Central memory CD4-positive, alpha-beta T cell (primary cell): ENCODE measurements around the gene TRDN.

ENCODE experiments used
- DNase-seq: peaks from one replicate; pipeline ENCODE4 v3.0.0; 2022
- total RNA-seq, 3 experiments: gene quantifications; one replicate each; lab custom pipeline; 2026; lab: John Stamatoyannopoulos, UW

Gene TRDN, protein sequence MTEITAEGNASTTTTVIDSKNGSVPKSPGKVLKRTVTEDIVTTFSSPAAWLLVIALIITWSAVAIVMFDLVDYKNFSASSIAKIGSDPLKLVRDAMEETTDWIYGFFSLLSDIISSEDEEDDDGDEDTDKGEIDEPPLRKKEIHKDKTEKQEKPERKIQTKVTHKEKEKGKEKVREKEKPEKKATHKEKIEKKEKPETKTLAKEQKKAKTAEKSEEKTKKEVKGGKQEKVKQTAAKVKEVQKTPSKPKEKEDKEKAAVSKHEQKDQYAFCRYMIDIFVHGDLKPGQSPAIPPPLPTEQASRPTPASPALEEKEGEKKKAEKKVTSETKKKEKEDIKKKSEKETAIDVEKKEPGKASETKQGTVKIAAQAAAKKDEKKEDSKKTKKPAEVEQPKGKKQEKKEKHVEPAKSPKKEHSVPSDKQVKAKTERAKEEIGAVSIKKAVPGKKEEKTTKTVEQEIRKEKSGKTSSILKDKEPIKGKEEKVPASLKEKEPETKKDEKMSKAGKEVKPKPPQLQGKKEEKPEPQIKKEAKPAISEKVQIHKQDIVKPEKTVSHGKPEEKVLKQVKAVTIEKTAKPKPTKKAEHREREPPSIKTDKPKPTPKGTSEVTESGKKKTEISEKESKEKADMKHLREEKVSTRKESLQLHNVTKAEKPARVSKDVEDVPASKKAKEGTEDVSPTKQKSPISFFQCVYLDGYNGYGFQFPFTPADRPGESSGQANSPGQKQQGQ
- total RNA-seq: 0 reads per million in 3 experiments

DNA sequence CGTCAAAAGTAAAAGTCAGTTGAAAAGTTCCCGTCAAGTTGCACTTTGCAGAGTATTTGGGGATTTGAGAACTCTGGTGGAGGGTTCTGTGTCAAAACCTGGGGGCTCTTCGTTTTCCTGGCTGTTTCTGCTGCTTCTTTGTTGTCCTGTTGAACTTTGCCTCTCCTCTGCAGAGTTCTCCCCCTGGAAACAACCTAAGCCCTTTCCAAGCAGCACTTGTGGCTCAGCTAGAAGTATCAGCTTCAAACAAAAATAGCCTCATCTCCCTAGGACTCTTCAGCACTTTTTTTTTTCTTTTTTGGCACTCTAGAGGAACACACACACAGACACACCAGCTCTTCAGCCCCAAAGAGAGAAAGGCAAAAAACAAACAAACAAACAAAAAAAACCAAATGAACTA, at the start of gene TRDN:
TSS of gene TRDN (minus strand) at position 169 of the 400 bp plus-strand sequence. CDS start 175 bp downstream, outside the sequence.
- no peak for DNase-seq

DNA sequence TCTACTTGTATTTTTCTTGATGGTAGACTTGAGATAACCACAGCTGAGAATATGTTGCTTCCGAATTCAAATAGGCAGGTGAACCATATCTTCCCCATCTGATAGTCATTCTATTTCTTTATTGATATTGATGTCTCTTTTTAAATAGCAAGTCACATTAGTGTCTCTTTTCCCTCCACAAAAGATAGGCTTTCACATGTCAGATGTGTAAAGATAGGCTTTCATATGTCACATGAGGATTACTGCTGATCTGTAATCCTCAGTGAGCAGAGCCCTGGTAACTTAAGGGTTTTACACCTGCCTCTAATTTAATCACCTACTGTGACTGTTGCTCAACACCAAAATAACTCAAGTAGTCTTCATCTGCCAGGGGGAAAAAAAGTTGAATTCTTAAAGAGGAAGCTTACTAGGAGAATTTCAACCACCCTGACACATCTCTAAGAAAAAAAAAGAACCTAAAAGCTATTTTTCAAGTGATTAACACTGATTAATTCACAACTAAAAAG, 45.3 kb upstream of the TRDN start:
- no peak for DNase-seq

DNA sequence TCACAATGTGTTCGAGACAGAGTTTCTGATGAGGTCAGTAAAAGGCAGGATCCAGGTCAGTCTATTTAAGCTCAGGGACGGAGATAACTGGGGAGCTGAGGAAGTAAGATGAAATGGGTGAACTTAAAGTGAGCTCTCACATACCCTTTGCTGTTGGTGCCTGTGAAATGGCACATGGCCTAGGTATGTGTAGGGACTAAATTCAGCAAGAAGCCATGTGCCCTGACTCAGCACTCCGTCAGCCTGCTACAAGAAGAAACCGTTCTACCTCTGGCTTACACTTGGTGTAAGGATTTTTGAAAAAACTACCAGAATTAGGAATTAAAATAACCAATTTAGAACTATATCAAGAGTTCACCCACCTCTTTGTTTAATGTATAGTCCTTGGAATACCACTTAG, 41.1 kb upstream of the TRDN start:
- no peak for DNase-seq

DNA sequence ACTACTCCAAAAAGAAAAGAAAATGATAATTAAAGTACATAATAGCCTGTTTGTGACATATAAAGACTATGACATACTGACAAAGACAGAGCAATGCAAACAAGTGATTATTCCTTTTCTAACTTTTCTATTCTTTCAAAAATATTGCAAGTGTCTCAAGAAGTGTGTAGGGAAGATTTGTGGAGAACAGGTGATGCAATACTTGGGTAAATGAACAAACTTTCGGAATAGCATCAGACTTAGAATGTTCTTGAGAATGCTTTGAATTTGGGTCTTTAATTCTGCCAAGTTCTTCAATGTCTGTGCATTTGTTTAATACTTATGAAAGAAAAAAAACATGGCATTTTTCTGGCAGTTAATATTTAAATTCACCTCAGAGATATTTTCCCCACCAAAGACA, 40.0 kb upstream of the TRDN start:
- no peak for DNase-seq

DNA sequence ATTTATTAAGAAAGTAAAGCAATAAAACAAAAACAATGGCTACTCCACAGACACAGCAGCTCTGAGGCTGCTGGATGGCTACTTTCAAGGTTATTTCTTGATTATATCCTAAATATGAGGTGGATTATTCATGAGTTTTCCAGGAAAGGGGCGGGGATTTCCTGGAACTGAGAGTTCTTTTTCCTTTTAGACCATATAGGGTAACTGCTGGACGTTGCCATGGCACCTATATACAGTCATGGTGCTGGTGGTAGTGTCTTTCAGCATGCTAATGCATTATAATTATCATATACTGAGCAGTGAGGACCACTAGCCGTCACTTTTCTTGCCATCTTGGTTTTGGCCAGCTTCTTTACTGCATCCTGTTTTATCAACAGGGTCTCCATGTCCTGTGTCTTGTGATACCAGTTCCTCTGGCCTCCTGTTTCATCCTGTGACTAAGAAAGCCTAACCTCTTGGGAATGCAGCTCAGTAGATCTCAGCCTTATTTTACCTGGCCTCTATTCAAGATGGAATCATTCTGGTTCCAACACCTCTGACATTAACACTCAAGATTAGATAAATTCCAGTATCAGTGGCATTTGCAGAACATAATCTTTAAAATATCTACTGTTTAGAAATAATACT, 32.3 kb upstream of the TRDN start:
- DNase-seq: no peak

DNA sequence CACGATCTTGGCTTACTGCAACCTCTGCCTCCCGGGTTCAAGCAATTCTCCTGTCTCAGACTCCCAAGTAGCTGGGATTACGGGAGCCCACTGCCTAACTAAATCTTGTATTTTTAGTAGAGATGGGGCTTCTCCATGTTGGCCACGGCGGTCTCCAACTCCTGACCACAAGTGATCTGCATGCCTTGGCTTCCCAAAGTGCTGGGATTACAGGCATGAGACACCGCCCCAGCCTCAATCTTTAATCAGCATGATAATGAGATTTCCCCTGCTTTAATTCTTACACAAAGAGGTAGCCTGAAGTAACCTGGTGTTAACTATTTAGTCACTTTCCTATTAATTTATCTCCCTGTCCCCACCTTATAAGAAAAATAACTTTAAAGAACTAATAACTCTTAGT, 31.3 kb upstream of the TRDN start:
- no peak for DNase-seq

DNA sequence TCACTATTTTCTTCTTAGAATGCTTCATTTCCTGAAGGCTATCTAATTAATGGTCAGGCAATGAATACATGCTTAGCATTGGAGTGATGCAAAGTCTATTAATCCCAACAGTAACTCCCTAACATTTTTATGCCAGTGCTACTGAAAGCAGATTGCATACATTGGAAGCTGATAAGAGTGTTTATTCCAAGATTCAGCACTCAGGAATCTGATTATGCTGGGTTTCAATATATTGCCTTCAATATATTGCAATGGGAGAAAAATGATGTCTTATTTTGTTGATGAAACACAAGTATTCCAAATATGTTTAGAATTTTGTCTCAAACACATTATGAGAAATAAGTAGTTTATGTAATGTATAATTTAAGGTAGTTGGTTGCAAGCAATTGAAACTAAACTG, 26.7 kb upstream of the TRDN start:
- DNase-seq: no peak

DNA sequence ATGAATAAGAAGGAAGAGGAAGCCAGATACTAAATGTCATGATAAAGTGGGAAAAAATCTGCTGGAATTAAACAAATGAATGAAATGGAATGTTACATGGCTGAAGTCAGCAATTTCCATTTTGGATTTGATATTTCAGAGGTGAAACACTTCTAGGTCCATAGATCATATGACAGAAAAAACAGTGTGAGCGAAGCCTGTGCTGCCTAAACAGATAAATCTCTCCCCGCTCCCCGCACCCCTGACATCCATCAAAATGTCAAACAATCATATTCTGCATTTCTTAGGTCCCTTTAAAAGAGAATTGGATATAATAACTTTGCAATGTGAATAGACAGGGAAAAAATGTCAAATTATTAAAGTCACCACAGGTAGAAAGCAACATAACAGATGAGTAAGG, 26.0 kb upstream of the TRDN start:
- DNase-seq: no peak

DNA sequence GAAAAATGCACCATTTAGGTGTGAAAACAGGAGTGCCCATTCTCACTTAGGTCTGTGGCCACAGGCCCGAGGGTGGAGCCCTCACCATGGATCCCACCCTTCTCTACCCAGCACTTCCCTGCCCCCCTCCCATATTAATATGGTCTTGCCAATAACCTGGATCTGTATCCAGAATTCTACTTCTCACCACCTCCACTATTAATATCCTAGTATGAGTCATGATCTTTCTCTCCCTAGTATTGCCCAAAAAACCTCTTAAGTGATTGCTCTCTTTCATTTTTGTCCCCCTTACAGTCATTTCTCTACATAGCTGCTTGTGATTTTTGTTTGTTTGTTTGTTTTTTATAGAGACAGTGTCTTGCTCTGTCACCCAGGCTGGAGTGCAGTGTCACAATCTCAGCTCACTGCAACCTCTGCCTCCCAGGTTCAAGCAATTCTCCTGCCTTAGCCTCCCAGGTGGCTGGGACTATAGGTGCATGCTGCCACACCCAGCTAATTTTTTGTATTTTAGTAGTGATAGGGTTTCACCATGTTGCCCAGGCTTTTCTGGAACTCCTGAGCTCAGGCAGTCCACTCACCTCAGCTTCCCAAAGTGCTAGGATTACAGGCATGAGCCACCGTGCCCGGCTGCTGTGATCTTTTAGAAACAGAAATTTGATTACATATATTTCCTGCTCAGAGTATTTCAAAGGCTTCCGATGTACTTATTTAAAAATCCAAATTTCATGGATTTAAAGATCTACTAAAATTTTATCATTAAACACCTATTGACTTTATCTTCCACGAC, 24.5 kb upstream of the TRDN start:
- DNase-seq: no peak

DNA sequence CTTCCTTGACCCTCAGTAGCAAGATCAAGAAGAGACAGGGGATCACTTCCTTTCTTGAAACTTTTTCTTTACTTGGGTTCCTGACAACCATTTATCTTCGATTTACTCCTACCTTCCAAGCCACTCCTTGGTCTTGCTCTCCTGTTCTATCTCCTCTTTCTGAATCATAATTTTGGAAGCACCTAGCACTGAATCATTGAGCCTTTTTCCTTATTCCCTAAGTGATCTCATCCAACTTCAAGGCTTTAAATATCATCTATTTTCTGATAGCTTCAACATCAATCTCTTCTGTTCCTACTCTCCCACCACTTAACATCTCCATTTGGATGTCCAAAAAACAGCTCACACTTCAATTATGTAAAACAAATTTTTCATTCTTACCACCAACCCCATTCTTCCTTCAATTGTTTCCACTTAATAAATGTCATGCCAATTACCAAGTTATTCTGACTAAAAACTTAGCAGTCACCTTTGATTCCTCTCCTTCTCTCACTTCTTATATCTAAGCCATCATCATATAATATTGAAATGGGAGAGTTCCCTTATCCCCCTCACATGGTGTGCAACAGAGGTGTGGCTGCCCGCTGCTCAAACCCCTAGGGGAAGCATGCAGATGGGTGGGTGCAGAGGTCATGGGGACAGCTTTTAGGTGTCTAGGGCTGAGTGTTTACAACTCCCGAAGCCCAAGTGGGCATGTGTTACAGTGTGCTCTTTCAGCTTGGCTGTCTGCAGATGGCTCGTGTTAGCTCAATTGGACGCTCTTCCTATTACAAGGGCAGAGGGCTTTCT, 23.4 kb upstream of the TRDN start:
- DNase-seq: no peak

DNA sequence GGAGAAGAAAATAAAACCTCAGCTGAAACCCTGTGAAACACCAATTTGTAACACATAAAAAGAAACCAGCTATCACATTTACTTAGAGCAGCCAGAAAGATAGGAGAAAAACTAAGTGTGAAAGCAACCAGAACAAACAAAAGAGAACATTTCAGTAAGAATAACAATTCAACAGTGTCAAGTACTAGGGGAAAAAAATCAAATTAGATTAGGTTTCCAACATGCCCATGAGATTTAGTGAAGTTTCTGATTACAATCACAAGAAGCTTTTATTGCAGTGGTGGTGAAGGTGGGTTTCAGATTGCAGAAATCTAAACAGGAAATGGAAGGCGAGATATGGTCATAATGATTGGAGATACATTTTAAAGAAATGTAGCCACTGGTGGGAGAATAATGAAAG, 22.1 kb upstream of the TRDN start:
- DNase-seq: no peak

DNA sequence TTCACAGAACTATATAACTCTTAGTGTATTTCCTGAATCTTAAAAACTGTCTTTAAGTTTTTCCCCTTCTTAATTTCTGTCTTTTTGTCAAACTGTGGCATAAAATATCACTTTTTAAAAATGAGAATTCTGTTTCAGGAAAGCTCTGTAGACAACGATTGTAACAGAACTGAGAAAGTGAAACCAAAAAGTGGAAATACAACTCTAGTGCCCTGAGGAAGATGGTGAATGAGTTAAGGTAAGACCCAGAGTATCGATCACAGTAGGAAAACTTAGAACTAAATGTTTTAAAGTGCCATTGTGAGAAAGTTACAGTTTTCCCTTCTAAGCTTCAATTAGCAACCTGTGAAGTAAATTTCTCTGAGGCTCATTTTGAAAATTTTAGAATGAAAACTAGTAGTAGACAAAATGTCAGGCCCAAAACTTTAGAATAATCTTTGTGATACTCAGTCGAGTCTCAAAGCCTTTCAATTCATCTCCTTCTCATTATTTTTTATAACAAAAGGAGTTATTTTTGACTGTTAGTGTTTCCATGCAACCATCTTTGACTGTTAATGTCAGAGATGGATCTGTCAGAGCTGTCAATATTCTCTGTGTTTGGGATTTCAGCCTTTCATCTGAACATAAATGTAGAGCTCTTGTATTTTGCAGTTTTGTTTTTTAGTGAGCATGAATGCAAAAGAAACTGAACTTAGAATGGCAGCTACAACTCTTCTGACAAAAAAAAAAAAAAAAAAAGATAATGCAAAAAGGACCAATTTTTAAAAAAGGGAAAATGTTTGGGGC, 19.0 kb upstream of the TRDN start:
- DNase-seq: no peak

DNA sequence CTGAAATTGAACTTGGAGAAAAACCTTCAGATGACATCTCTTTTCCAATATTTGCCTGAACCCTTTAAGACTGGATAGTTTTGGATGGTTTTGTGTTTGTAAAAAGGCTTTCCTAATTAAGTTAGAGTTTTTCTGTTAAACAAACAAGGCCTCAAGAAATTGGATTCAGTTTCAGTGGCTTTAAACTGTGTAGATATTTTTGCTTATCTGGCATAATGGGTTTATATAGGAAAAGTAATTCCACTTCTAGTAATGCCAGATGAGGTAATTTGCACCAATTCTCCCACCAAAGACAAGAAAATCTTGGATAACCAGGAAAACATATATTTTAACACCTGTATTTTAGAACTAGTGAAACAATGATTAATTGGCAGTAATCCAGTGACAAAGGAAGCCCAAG, 12.0 kb upstream of the TRDN start:
- DNase-seq: no peak

DNA sequence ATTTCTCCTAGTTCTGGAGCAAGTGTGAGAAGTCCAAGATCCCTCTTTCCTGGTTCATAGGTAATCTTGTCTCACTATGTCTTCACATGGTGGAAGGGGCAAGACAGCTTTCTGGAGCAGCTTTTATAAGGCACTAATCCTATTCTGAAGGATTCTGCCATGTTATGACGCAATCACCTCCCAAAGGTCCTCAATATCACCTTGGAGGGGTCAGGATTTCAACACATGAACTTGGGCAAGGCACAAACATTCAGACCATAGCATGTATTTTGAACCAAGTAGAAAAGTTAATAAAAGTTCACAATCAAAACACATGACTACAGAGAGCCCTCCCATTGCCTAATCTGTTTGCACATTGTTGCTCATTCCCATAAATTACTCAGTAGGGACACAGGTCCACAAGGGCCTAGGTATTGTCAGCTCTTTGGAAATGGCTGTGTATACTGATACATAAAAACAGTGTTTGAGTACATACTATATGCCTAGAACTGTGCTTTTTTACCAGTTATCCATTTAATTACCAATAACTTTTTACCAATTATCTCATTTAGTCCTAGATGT, 11.3 kb upstream of the TRDN start:
- no peak for DNase-seq

DNA sequence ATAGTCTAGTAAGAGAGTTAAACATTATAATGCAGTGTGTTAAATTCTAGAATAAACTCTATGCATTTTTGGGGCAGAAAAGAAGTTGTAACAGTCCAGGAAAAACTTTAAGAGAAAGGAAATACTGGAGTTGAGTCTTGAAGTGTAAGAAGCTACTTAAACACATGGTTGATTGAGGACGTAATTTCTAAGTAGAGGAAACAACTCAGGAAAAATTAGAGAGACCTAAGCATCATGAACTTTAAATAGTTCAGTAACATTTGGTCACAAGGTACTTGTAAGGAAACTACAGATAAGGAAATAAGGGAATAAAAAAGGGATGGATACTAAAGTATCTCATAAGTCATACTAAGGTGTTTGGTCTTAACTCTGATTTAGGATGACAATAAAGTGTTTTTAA, 4.7 kb upstream of the TRDN start:
- no peak for DNase-seq

DNA sequence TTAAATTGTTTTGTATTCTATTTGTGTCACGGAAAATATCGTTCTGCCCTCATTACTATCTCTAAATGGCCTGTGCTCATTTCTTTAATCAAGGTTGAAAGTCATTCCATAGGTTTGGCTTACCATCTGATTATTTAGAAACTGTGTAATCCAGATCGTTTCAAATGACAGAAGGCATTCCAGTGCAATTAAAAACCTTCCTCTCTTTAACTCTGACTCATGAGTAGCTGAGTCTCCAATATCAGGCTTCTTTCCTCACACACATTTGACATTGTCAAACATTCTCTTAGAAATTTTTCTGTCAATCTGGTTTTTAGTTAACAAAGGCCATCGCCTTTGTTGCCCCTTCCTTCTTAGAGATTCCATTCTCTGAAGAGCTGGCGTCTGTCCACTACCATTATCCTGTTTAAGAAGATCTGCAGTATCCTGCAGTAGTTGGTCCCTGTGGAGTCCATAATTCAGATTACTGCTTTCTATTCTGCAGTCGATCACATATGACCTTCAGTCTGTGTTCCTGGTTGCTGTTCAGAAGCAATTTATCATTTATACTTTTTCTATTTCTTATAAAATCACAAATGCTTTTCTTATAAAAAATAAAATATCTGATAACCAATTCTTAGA, 3.9 kb upstream of the TRDN start:
- DNase-seq: no peak

DNA sequence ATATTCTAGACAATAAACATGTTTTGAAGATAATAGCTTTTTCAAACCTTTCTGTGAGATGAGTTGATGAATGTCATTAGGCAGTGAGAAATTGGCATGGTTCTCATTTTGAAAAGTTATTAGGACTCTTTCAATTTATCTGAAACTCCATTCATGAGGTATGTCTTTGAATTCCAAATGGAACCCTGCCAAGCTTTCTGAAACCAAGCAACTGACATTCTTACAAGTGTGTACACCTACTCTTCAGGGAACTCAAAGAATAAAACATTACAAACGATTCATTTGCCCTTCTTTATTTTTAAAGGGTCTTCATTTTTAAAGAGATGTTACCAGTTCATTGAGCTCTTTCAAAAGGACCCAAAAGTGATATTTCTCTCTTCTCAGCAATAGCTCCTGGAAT, 2.1 kb upstream of the TRDN start:
- DNase-seq: no peak

DNA sequence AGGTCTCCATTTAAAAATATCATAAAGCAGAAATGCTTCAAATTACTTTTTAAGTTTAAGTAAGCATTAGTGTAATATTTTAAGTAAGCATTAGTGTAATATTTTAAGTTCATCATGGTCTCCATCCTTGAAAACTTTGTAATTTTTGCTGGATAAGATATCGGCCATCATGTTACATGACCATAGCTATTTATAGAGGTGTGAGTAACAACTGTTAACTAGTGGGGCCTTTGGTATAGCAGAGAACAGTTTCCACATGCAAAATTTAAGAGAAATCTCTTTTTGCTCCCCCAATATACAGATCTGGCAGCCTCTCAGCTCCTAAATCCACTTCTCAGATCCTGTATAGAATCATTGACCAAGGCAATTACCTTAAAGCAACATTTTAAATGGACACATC, 468 bp downstream of the TRDN start:
- DNase-seq: no peak

DNA sequence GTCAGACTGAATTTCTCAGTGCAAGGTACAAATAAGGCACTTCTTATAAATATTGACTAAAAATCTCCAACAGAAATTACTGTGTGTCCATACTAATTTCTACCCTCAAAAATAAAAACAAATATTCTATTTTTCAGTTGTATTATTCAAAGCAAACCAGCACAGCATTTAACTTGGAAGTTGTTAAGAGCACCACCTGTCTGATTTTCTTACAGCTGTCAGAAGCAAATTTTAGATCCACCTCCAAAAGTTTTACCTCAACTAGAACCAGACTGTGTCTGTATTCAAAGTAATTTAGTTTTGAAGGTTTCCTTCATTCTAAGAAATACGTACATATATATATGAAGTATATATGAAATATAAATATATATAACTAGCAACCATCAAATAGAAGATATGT, 1.2 kb downstream of the TRDN start:
- no peak for DNase-seq

DNA sequence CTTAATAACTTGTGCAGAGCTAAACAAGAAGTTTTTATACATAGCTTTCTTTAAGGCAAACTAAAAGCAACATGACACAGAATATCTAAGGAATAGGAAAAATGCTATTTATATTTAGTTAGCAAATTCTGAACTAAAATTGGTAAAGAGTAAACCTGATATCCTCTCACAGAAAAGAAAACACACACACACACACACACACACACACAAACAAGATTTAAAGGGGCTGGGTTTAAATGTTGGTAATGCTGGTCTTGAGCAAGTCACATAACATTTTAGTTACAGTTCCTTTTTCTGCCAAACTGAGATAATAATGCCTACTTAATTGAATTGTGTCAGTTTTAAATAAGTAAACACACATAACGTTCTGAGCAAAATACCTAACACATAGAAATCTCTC, 1.6 kb downstream of the TRDN start:
- DNase-seq: no peak
